Measurements from ENCODE around the gene WTAP. TPM values are rescaled to one million over a fixed set of nuclear protein-coding genes. Genes with fewer than 3 reads are reported as not detected.
A peak's percentile ranks its signal among the peaks of the same experiment; 100 is the strongest.

WTAP gene
- total and polyA plus RNA-seq, 5 donors from 2014 or later, result 145 to 177 (median 150) TPM

DNA sequence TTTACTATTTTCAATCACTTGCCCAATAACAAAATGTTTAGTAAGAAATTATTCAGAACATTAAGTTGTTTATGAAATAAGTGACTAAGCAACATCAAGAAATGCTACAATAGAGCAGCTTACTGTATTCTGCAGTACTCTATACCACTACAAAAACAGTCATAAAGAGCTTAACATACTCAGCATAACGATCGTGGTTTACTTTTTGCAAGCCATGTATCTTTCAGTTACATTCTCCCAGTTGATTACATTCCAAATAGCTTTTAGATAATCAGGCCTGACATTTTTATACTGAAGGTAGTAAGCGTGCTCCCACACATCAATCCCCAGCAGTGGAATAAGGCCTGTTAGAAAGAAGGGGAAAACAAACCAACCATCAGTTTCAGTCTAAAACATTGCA is 45.0 kb upstream of the WTAP start:
- no peaks in the 10 kb centered on the region for H3K9me3 ChIP-seq (ENCODE audit: control insufficient read depth in 2 of 2, low read length in 2 of 2)
- ATAC-seq (ENCODE audit: low read depth in 2 of 2) (no peak), DNase-seq (no peak)
- no peaks in the 10 kb centered on the region for H3K27me3 Mint-ChIP-seq
- peaks cover 7% of the 10 kb centered on the region for H3K4me1 ChIP-seq (ENCODE audit: control insufficient read depth, insufficient read depth, low read length, poor library complexity, severe bottlenecking)
- H3K4me3 ChIP-seq (ENCODE audit: low read depth, low read length), result no peak overlapping the region
- H3K27ac ChIP-seq (ENCODE audit: insufficient read depth, low read length, poor library complexity, severe bottlenecking), result no peak overlapping the region
- H3K36me3 Mint-ChIP-seq, result peaks cover 50% of the 10 kb centered on the region
- H3K36me3 ChIP-seq (ENCODE audit: control insufficient read depth, insufficient read depth, low read length), result peaks cover 74% of the 10 kb centered on the region
- no peak overlapping the region for H3K27ac Mint-ChIP-seq
- no peaks in the 10 kb centered on the region for H3K27me3 ChIP-seq (ENCODE audit: control insufficient read depth, insufficient read depth, low read length)
- H3K4me1 Mint-ChIP-seq, result peaks cover 8 to 43% (median 27%) of the 10 kb centered on the region in 4 donors
- no peaks in the 10 kb centered on the region for H3K9me3 Mint-ChIP-seq
- H3K4me3 Mint-ChIP-seq, result no peak overlapping the region

- no peak overlapping the region for H3K27ac Mint-ChIP-seq
- peaks cover 50% of the 10 kb centered on the region for H3K36me3 Mint-ChIP-seq
- H3K9me3 Mint-ChIP-seq, result no peaks in the 10 kb centered on the region
- Histone ChIP-seq H3K4me3 (ENCODE audit: low read depth, low read length) (no peak overlapping the region), H3K4me1 (ENCODE audit: control insufficient read depth, insufficient read depth, low read length, poor library complexity, severe bottlenecking) (peaks cover 7% of the 10 kb centered on the region), H3K9me3 (ENCODE audit: control insufficient read depth in 2 of 2, low read length in 2 of 2) (no peaks in the 10 kb centered on the region), H3K27ac (ENCODE audit: insufficient read depth, low read length, poor library complexity, severe bottlenecking) (no peak overlapping the region), H3K27me3 (ENCODE audit: control insufficient read depth, insufficient read depth, low read length) (no peaks in the 10 kb centered on the region), H3K36me3 (ENCODE audit: control insufficient read depth, insufficient read depth, low read length) (peaks cover 75% of the 10 kb centered on the region)
- no peaks in the 10 kb centered on the region for H3K27me3 Mint-ChIP-seq
- H3K4me3 Mint-ChIP-seq, result no peak overlapping the region
- ATAC-seq (ENCODE audit: low read depth in 2 of 2) (no peak), DNase-seq (no peak)
- peaks cover 8 to 48% (median 30%) of the 10 kb centered on the region in 4 donors for H3K4me1 Mint-ChIP-seq
Observed at GRCh38 chr6:159682810-159683209, 44.5 kb upstream of the WTAP start.

DNA sequence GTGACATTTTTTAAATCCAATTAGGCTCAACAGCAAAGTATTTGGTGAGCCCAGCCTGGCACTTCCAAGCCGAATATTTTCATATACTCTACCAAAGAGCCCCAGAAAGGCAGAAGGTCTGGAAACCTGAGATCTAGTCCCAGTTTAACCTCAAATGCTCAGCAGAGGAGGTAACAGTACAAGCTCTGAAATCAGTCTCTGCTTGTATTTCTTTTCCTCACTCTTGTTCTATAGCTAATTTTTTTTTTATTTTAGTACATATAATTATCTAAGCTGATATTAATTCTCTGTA is 43.3 kb upstream of the WTAP start:
- Histone ChIP-seq H3K27me3 (ENCODE audit: control insufficient read depth, insufficient read depth, low read length) (no peaks in the 10 kb centered on the region), H3K36me3 (ENCODE audit: control insufficient read depth, insufficient read depth, low read length) (peaks cover 77% of the 10 kb centered on the region), H3K9me3 (ENCODE audit: control insufficient read depth in 2 of 2, low read length in 2 of 2) (no peaks in the 10 kb centered on the region), H3K27ac (ENCODE audit: insufficient read depth, low read length, poor library complexity, severe bottlenecking) (no peak overlapping the region), H3K4me1 (ENCODE audit: control insufficient read depth, insufficient read depth, low read length, poor library complexity, severe bottlenecking) (peaks cover 12% of the 10 kb centered on the region), H3K4me3 (ENCODE audit: low read depth, low read length) (no peak overlapping the region)
- H3K27ac Mint-ChIP-seq, result no peak overlapping the region
- no peak for DNase-seq
- peaks cover 8 to 59% (median 38%) of the 10 kb centered on the region in 4 donors for H3K4me1 Mint-ChIP-seq
- no peaks in the 10 kb centered on the region for H3K27me3 Mint-ChIP-seq
- ATAC-seq (ENCODE audit: low read depth in 2 of 2), result no peak
- H3K4me3 Mint-ChIP-seq, result no peak overlapping the region
- peaks cover 54% of the 10 kb centered on the region for H3K36me3 Mint-ChIP-seq
- peaks cover 0 to 1% (median 0%) of the 10 kb centered on the region in 7 donors for H3K9me3 Mint-ChIP-seq

DNA sequence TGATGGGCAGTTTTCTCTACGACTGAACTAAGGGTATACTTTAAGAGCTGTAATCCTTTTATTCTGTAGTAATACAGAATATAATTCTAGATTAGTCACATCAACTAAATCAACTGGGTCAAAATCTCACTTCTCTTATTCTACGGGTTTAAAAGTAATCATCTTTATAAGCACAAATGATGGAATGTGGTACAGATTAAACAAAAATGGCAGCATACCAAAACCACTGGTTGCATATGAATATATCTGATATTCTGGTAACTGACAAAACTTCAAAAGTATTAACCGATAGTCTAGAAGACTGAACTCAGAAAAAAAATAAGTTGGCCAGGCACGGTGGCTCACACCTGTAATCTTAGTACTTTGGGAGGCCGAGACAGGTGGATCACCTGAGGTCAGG is 41.3 kb upstream of the WTAP start:
- peak overlapping the region in 1 of 4 donors; percentile 75 for H3K4me3 Mint-ChIP-seq
- no peak for ATAC-seq (ENCODE audit: low read depth in 2 of 2)

DNA sequence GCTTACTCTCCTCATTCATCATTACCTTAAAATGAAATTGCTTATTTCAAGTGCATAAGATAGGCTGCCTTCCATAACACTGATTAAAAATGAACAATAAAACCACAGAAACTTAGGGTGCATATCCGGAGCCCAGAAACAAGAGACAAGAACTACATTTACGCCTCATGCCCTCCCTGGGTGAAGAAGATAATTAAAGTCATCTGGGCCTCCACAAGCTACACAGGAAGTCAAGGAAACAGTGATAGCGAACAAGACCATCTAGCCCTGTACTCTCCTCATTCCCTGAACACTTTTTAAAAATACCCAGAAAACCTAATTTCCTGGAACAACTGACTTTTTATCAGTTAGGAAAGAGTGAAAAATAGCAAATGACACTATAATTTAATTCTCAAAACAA is 40.6 kb upstream of the WTAP start:
- Histone ChIP-seq H3K36me3 (ENCODE audit: control insufficient read depth, insufficient read depth, low read length) (peaks cover 67% of the 10 kb centered on the region), H3K9me3 (ENCODE audit: control insufficient read depth in 2 of 2, low read length in 2 of 2) (no peaks in the 10 kb centered on the region), H3K4me3 (ENCODE audit: low read depth, low read length) (peak overlapping the region; percentile 7), H3K27ac (ENCODE audit: insufficient read depth, low read length, poor library complexity, severe bottlenecking) (peak overlapping the region; percentile 3), H3K27me3 (ENCODE audit: control insufficient read depth, insufficient read depth, low read length) (no peaks in the 10 kb centered on the region), H3K4me1 (ENCODE audit: control insufficient read depth, insufficient read depth, low read length, poor library complexity, severe bottlenecking) (peaks cover 27% of the 10 kb centered on the region)
- Mint-ChIP-seq H3K4me1 (peaks cover 11 to 58% (median 36%) of the 10 kb centered on the region in 4 donors), H3K27ac (peak overlapping the region in 2 of 3 donors; percentile 63 to 83), H3K36me3 (peaks cover 45% of the 10 kb centered on the region), H3K27me3 (no peaks in the 10 kb centered on the region), H3K9me3 (peaks cover 0 to 1% (median 0%) of the 10 kb centered on the region in 7 donors), H3K4me3 (peak overlapping the region in 2 of 4 donors; percentile 0 to 52)
- peak in 1 of 3 donors; percentile 65 for DNase-seq
- no peak for ATAC-seq (ENCODE audit: low read depth in 2 of 2)

More for the DNA sequence above, 41.3 kb upstream of the WTAP start:
- H3K9me3 ChIP-seq (ENCODE audit: control insufficient read depth in 2 of 2, low read length in 2 of 2), result no peaks in the 10 kb centered on the region
- H3K27ac ChIP-seq (ENCODE audit: insufficient read depth, low read length, poor library complexity, severe bottlenecking), result no peak overlapping the region
- H3K4me3 ChIP-seq (ENCODE audit: low read depth, low read length), result no peak overlapping the region
- peak overlapping the region in 2 of 3 donors; percentile 69 to 83 for H3K27ac Mint-ChIP-seq
- H3K36me3 Mint-ChIP-seq, result peaks cover 47% of the 10 kb centered on the region
- no peak for DNase-seq
- peaks cover 0 to 1% (median 0%) of the 10 kb centered on the region in 7 donors for H3K9me3 Mint-ChIP-seq
- H3K27me3 Mint-ChIP-seq, result no peaks in the 10 kb centered on the region
- peaks cover 20% of the 10 kb centered on the region for H3K4me1 ChIP-seq (ENCODE audit: control insufficient read depth, insufficient read depth, low read length, poor library complexity, severe bottlenecking)
- H3K27me3 ChIP-seq (ENCODE audit: control insufficient read depth, insufficient read depth, low read length), result no peaks in the 10 kb centered on the region
- peaks cover 74% of the 10 kb centered on the region for H3K36me3 ChIP-seq (ENCODE audit: control insufficient read depth, insufficient read depth, low read length)
- H3K4me1 Mint-ChIP-seq, result peaks cover 7 to 60% (median 32%) of the 10 kb centered on the region in 4 donors

- ATAC-seq (ENCODE audit: low read depth in 2 of 2), result no peak
- Histone ChIP-seq H3K9me3 (ENCODE audit: control insufficient read depth in 2 of 2, low read length in 2 of 2) (no peaks in the 10 kb centered on the region), H3K27me3 (ENCODE audit: control insufficient read depth, insufficient read depth, low read length) (no peaks in the 10 kb centered on the region), H3K36me3 (ENCODE audit: control insufficient read depth, insufficient read depth, low read length) (peaks cover 61% of the 10 kb centered on the region), H3K4me3 (ENCODE audit: low read depth, low read length) (no peak overlapping the region), H3K27ac (ENCODE audit: insufficient read depth, low read length, poor library complexity, severe bottlenecking) (no peak overlapping the region), H3K4me1 (ENCODE audit: control insufficient read depth, insufficient read depth, low read length, poor library complexity, severe bottlenecking) (peaks cover 34% of the 10 kb centered on the region)
- H3K27ac Mint-ChIP-seq, result peak overlapping the region in 2 of 3 donors; percentile 3 to 83
- H3K4me3 Mint-ChIP-seq, result peak overlapping the region in 1 of 4 donors; percentile 47
- peaks cover 40% of the 10 kb centered on the region for H3K36me3 Mint-ChIP-seq
- DNase-seq, result no peak
- peaks cover 0 to 1% (median 0%) of the 10 kb centered on the region in 7 donors for H3K9me3 Mint-ChIP-seq
- peaks cover 11 to 59% (median 38%) of the 10 kb centered on the region in 4 donors for H3K4me1 Mint-ChIP-seq
- no peaks in the 10 kb centered on the region for H3K27me3 Mint-ChIP-seq
Observed at GRCh38 chr6:159687341-159687740, 40.0 kb upstream of the WTAP start.

DNA sequence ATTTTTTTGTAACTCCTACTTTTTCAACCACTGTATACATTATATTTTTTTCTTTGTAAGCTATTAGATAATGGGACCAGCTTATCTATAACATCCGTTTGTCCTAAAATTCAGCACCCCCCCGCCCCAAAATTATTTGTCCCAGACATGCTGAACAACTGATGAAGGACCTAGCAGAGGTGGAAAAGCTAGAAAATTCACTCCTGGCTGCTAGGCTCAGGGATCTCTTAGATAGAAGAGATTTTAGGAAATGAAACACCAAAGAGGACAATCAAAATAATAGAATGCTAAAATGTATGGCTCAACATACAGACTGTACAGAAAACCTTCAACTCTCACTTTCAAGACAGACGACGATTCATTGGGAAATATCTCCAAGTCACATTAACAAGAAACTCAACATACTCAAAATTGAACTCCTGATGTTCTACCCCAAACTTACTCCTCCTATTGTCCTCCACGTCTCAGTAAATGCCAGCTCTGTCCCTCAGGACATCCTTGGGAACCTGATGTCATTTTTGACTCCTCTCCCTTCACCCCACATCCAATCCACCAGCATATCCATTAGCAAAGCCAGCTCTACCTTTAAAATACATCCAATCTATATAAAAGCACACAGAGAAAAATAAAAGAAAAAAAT is 38.9 kb upstream of the WTAP start:
- H3K27ac Mint-ChIP-seq, result peak overlapping the region in 2 of 3 donors; percentile 19 to 54
- H3K36me3 Mint-ChIP-seq, result peaks cover 39% of the 10 kb centered on the region
- peaks cover 11 to 58% (median 38%) of the 10 kb centered on the region in 4 donors for H3K4me1 Mint-ChIP-seq

DNA sequence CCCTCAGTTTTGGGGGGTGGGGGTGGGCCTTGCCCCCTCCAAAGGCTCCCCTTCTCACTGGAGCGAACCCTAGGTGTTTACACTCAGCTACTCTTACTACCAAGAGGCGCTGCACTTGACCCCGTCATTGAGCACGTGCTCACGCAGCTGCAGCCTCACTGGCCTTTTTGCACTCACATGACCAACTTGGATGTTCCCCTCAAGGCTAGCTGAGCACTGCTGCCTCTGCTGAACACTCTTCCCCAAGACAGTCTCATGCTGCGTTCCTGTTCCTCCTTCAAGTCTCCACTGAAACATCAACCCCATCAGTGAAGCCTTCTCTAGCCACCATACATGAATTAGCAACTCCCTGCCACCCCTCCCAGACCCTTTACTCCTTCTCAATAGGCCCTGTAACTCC is 38.3 kb upstream of the WTAP start:
- peak overlapping the region in 3 of 4 donors; percentile 27 to 51 (median 44) for H3K4me3 Mint-ChIP-seq

More for the DNA sequence above, 38.9 kb upstream of the WTAP start:
- H3K36me3 ChIP-seq (ENCODE audit: control insufficient read depth, insufficient read depth, low read length), result peaks cover 53% of the 10 kb centered on the region
- peaks cover 0 to 1% (median 0%) of the 10 kb centered on the region in 7 donors for H3K9me3 Mint-ChIP-seq
- ATAC-seq (ENCODE audit: low read depth in 2 of 2) (no peak), DNase-seq (no peak)
- H3K4me3 ChIP-seq (ENCODE audit: low read depth, low read length), result no peak overlapping the region
- peaks cover 37% of the 10 kb centered on the region for H3K4me1 ChIP-seq (ENCODE audit: control insufficient read depth, insufficient read depth, low read length, poor library complexity, severe bottlenecking)
- H3K27me3 ChIP-seq (ENCODE audit: control insufficient read depth, insufficient read depth, low read length), result no peaks in the 10 kb centered on the region
- no peaks in the 10 kb centered on the region for H3K27me3 Mint-ChIP-seq
- peak overlapping the region in 2 of 4 donors; percentile 51 to 84 for H3K4me3 Mint-ChIP-seq
- H3K9me3 ChIP-seq (ENCODE audit: control insufficient read depth in 2 of 2, low read length in 2 of 2), result no peaks in the 10 kb centered on the region
- H3K27ac ChIP-seq (ENCODE audit: insufficient read depth, low read length, poor library complexity, severe bottlenecking), result no peak overlapping the region

More for the DNA sequence above, 38.3 kb upstream of the WTAP start:
- Mint-ChIP-seq H3K9me3 (peaks cover 0 to 1% (median 0%) of the 10 kb centered on the region in 7 donors), H3K36me3 (peaks cover 34% of the 10 kb centered on the region), H3K4me1 (peaks cover 12 to 62% (median 41%) of the 10 kb centered on the region in 4 donors), H3K27me3 (no peaks in the 10 kb centered on the region), H3K27ac (peak overlapping the region in 1 of 3 donors; percentile 19)
- no peak overlapping the region for H3K4me3 ChIP-seq (ENCODE audit: low read depth, low read length)
- H3K27me3 ChIP-seq (ENCODE audit: control insufficient read depth, insufficient read depth, low read length), result no peaks in the 10 kb centered on the region
- DNase-seq (no peak), ATAC-seq (ENCODE audit: low read depth in 2 of 2) (no peak)
- H3K27ac ChIP-seq (ENCODE audit: insufficient read depth, low read length, poor library complexity, severe bottlenecking), result no peak overlapping the region
- peaks cover 41% of the 10 kb centered on the region for H3K4me1 ChIP-seq (ENCODE audit: control insufficient read depth, insufficient read depth, low read length, poor library complexity, severe bottlenecking)
- H3K36me3 ChIP-seq (ENCODE audit: control insufficient read depth, insufficient read depth, low read length), result peaks cover 47% of the 10 kb centered on the region
- no peaks in the 10 kb centered on the region for H3K9me3 ChIP-seq (ENCODE audit: control insufficient read depth in 2 of 2, low read length in 2 of 2)

Measured in CD4-positive, CD25-positive, alpha-beta regulatory T cell (primary cell).